ENCODE measurements around the gene FLYWCH2. TPM values are rescaled to one million over a fixed set of nuclear protein-coding genes. Genes with fewer than 3 reads are reported as not detected.
"Not testable (repeated sequence)": the region's sequence is repeated elsewhere in the genome, so short reads cannot be mapped to it uniquely, and the experiment has no call there.

The FLYWCH2 gene
- total and polyA plus RNA-seq, 2 of the 13 experiments (the other 11 are each of a cell fraction or from before 2014, with no cell fraction given) = 16.9 to 19.8 TPM

DNA sequence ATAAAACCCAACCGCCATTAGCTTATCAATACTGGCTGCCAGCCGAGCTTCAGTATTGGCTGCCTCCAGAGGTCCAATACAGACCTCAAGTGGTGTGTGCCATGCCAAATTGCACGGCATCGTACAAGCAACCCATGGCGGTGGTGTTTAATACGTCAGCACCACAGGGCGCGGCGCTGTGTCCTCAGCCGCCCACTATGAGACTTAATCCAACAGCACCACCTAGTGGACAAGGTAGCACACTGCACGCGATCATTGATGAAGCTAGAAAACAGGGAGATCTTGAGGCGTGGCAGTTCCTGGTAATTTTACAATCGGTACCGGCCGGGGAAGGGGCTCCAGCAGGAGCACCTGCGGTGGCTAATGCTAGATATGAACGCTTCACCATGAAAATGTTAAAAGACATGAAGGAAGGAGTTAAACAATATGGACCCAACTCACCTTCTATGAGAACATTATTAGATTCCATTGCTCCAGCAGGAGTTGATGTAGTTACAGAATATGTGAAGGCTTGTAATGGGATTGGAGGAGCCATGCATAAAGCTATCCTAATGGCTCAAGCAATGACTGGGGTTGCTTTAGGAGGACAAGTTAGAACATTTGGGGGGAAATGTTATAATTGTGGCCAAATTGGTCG lies 44.1 kb downstream of the FLYWCH2 start (continued):
- TF ChIP-seq, protein P1, sequence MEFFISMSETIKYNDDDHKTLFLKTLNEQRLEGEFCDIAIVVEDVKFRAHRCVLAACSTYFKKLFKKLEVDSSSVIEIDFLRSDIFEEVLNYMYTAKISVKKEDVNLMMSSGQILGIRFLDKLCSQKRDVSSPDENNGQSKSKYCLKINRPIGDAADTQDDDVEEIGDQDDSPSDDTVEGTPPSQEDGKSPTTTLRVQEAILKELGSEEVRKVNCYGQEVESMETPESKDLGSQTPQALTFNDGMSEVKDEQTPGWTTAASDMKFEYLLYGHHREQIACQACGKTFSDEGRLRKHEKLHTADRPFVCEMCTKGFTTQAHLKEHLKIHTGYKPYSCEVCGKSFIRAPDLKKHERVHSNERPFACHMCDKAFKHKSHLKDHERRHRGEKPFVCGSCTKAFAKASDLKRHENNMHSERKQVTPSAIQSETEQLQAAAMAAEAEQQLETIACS (CRISPR knock-in tag; IDR thresholded peaks at IDR 0.05) = peak; percentile 26; the same call in 1 of the 2 replicates
- TF ChIP-seq REPIN1 (CRISPR knock-in tag; IDR thresholded peaks at IDR 0.05; ENCODE audit: borderline replicate concordance, low read depth) (no peak), MEF2D (CRISPR knock-in tag; IDR thresholded peaks at IDR 0.05) (no peak), MIER2 (CRISPR knock-in tag; IDR thresholded peaks at IDR 0.05) (no peak), NPAS2 (CRISPR knock-in tag; IDR thresholded peaks at IDR 0.05; ENCODE audit: borderline replicate concordance) (no peak), RAD21 (CRISPR knock-in tag; IDR thresholded peaks at IDR 0.05) (peak; percentile 71)
- TF ChIP-seq, protein P2, sequence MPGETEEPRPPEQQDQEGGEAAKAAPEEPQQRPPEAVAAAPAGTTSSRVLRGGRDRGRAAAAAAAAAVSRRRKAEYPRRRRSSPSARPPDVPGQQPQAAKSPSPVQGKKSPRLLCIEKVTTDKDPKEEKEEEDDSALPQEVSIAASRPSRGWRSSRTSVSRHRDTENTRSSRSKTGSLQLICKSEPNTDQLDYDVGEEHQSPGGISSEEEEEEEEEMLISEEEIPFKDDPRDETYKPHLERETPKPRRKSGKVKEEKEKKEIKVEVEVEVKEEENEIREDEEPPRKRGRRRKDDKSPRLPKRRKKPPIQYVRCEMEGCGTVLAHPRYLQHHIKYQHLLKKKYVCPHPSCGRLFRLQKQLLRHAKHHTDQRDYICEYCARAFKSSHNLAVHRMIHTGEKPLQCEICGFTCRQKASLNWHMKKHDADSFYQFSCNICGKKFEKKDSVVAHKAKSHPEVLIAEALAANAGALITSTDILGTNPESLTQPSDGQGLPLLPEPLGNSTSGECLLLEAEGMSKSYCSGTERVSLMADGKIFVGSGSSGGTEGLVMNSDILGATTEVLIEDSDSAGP (CRISPR knock-in tag; IDR thresholded peaks at IDR 0.05; ENCODE audit: borderline replicate concordance) = peak; percentile 22; the same call in 1 of the 2 replicates
- TF ChIP-seq, protein P3, sequence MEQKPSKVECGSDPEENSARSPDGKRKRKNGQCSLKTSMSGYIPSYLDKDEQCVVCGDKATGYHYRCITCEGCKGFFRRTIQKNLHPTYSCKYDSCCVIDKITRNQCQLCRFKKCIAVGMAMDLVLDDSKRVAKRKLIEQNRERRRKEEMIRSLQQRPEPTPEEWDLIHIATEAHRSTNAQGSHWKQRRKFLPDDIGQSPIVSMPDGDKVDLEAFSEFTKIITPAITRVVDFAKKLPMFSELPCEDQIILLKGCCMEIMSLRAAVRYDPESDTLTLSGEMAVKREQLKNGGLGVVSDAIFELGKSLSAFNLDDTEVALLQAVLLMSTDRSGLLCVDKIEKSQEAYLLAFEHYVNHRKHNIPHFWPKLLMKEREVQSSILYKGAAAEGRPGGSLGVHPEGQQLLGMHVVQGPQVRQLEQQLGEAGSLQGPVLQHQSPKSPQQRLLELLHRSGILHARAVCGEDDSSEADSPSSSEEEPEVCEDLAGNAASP (CRISPR knock-in tag; IDR thresholded peaks at IDR 0.05; ENCODE audit: borderline replicate concordance) = peak; percentile 63; the same call in 1 of the 2 replicates
- TF ChIP-seq, protein P4, sequence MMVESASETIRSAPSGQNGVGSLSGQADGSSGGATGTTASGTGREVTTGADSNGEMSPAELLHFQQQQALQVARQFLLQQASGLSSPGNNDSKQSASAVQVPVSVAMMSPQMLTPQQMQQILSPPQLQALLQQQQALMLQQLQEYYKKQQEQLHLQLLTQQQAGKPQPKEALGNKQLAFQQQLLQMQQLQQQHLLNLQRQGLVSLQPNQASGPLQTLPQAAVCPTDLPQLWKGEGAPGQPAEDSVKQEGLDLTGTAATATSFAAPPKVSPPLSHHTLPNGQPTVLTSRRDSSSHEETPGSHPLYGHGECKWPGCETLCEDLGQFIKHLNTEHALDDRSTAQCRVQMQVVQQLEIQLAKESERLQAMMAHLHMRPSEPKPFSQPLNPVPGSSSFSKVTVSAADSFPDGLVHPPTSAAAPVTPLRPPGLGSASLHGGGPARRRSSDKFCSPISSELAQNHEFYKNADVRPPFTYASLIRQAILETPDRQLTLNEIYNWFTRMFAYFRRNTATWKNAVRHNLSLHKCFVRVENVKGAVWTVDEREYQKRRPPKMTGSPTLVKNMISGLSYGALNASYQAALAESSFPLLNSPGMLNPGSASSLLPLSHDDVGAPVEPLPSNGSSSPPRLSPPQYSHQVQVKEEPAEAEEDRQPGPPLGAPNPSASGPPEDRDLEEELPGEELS (CRISPR knock-in tag; IDR thresholded peaks at IDR 0.05) = peak; percentile 24; the same call in 1 of the 2 replicates

DNA sequence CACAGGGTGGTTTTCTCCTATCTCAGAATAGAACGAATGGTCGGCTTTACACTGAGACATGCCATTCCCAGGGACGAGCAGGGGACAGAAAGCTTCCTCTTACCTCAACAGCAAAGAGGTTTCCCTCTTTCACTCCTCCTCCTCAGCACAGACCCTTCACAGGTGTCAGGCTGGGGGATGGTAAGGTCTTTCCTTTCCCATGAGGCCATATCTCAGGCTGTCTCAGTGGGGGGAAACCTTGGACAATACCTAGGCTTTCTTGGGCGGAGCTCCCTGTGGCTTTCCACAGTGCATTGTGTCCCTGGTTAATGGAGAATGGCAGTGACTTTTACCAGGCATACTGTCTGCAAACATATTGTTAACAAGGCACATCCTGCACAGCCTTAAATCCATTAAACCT lies 45.1 kb downstream of the FLYWCH2 start:
- CTCF ChIA-PET (ENCODE audit: low intra/inter-chr PET ratio, low total read pairs); BruUV-seq (replicated peaks); H3K4me1 ChIP-seq (ENCODE audit: insufficient read depth, low read length); H3K9ac ChIP-seq (ENCODE audit: insufficient read depth, low read depth, low read length); H3K36me3 ChIP-seq (replicated peaks in 1 of 2; ENCODE audit: control insufficient read depth in 1 of 2, insufficient read depth in 2 of 2, low read length in 2 of 2); H3K27ac ChIP-seq (ENCODE audit: extremely low read length, insufficient read depth, low read length); H2AFZ ChIP-seq (ENCODE audit: low read length); H3K9me3 ChIP-seq (ENCODE audit: low read length); FAIRE-seq; intact Hi-C loops (cut with micrococcal nuclease; ENCODE audit: unreplicated experiment); H3K4me3 ChIP-seq (replicated peaks in 1 of 3; ENCODE audit: insufficient read depth in 1 of 3, low read depth in 2 of 3, low read length in 3 of 3); POLR2A ChIA-PET; ATAC-seq; H3K79me2 ChIP-seq (ENCODE audit: insufficient read depth, low read length); H4K20me1 ChIP-seq (ENCODE audit: insufficient read depth, low read length); H3K27me3 ChIP-seq (ENCODE audit: control insufficient read depth in 1 of 2, insufficient read depth in 2 of 2, low read length in 2 of 2); H3K4me2 ChIP-seq (ENCODE audit: low read depth, low read length); DNase-seq (ENCODE audit: low spot score); in situ Hi-C loops (cut with HindIII; ENCODE audit: extremely low pct_ligation_motif_present, low pct_unique_long_range_greater_than_20kb): not testable (repeated sequence)
- 87% methylated on average over 3 of the region's 4 CpGs for WGBS (ENCODE audit: low lambda C conversion rate)

Measured in HepG2 (cell line).